Panc1 (cell line): ENCODE results near the gene RNF169. TPM values are rescaled to one million over a fixed set of nuclear protein-coding genes. Genes with fewer than 3 reads are reported as not detected.

Source experiments
- ATAC-seq: fragments of 200-7000 bp; cut with Tn5 transposase; 2 replicates; pipeline ENCODE4 v1.9.1; 2020; ENCODE audit warnings: mild to moderate bottlenecking, moderate library complexity
- BruUV-seq: library from RNA; stranded (reverse); fragments of 400-500 nt; replicated peaks from 2 replicates; lab custom pipeline; 2021; lab: Mats Ljungman, UMichigan
- CTCF ChIA-PET: fragments of 300-600 bp; sonication (Branson Sonifier 250); formaldehyde crosslinking; loops from one replicate; lab custom pipeline; 2022; ENCODE audit warnings: antibody characterized with exemption; lab: Charles Lee
- POLR2A ChIA-PET: fragments of 300-600 bp; sonication (Branson Sonifier 250); formaldehyde crosslinking; loops from one replicate; lab custom pipeline; 2022; ENCODE audit warnings: antibody characterized with exemption; lab: Charles Lee
- DNase-seq: peaks from one replicate; pipeline ENCODE4 v3.0.0-alpha.2; 2010; ENCODE audit warnings: low read depth, low spot score
- H3K27ac ChIP-seq: 2 replicates; pipeline ENCODE4 v1.5.1; 2011; ENCODE audit warnings: mild to moderate bottlenecking, low read length, inconsistent platforms
- H3K27me3 ChIP-seq: fragments of 200-500 bp; sonication (Bioruptor generic); 2 replicates; pipeline ENCODE4 v1.6.0; 2014; ENCODE audit warnings: low read length, inconsistent platforms; ENCODE audit not compliant: control insufficient read depth, insufficient read depth
- H3K36me3 ChIP-seq: fragments of 200-500 bp; sonication (Bioruptor generic); 2 replicates; pipeline ENCODE4 v1.5.1; 2014; ENCODE audit warnings: inconsistent platforms, mild to moderate bottlenecking, low read length, moderate library complexity; ENCODE audit not compliant: control insufficient read depth, insufficient read depth
- H3K4me1 ChIP-seq: 2 replicates; pipeline ENCODE4 v1.5.1; 2011; ENCODE audit warnings: inconsistent platforms, mild to moderate bottlenecking, low read length, moderate library complexity; ENCODE audit not compliant: control insufficient read depth, insufficient read depth
- H3K4me3 ChIP-seq, 2 experiments: 2 replicates each; pipeline ENCODE4 v1.5.1; 2011 to 2012; ENCODE audit warnings: low read depth in 2 of 2, low read length in 2 of 2, mild to moderate bottlenecking in 2 of 2, inconsistent platforms in 1 of 2, moderate library complexity in 1 of 2
- H3K9me3 ChIP-seq: fragments of 200-500 bp; sonication (Bioruptor generic); 2 replicates; pipeline ENCODE4 v1.5.1; 2014; ENCODE audit warnings: low read depth, mild to moderate bottlenecking, inconsistent platforms, low read length, moderate library complexity; ENCODE audit not compliant: control insufficient read depth, insufficient read depth
- POLR2AphosphoS5 ChIP-seq: IDR thresholded peaks from 2 replicates; pipeline ENCODE4 v1.6.1; 2012; ENCODE audit warnings: mild to moderate bottlenecking, low read depth, low read length, moderate library complexity
- SIN3A ChIP-seq: IDR thresholded peaks from 2 replicates; pipeline ENCODE4 v1.6.1; 2012; ENCODE audit warnings: low read depth, mild to moderate bottlenecking, low read length, moderate library complexity, borderline replicate concordance; ENCODE audit not compliant: insufficient read depth
- TCF7L2 ChIP-seq: IDR thresholded peaks from 2 replicates; pipeline ENCODE4 v1.6.1; 2011; ENCODE audit warnings: mild to moderate bottlenecking, low read depth, low read length, inconsistent platforms
- in situ Hi-C: cut with HindIII; loops from 2 replicates; pipeline ENCODE4 v1.10.0; 2016; ENCODE audit warnings: low sequenced_read_pairs, low pct_unique_long_range_greater_than_20kb
- intact Hi-C: fragments of 100-400 bp; cut with micrococcal nuclease; formaldehyde crosslinking; loops from one replicate; pipeline ENCODE4 v1.10.0; 2022; ENCODE audit not compliant: unreplicated experiment
- total RNA-seq: library from RNA; stranded (reverse); gene quantifications from one replicate; pipeline ENCODE4 v1.2.1, GENCODE V29; 2021; ENCODE audit not compliant: unreplicated experiment
- TF ChIP-seq, protein P1 (sequence below), 2 experiments: IDR thresholded peaks; 2 replicates each; pipeline ENCODE4 v1.6.1; 2011 to 2012; ENCODE audit warnings: low read depth in 2 of 2, control low read depth in 1 of 2, low read length in 1 of 2, mild to moderate bottlenecking in 1 of 2, moderate library complexity in 1 of 2; ENCODE audit not compliant: insufficient read depth in 1 of 2
- TF ChIP-seq, protein P2 (sequence below): fragments of 450-650 bp; IDR thresholded peaks from 2 replicates; pipeline ENCODE4 v1.5.1; 2017; ENCODE audit warnings: mild to moderate bottlenecking

The RNF169 gene
- total RNA-seq, 1 experiment from 2014 or later, result 23.6 TPM

DNA sequence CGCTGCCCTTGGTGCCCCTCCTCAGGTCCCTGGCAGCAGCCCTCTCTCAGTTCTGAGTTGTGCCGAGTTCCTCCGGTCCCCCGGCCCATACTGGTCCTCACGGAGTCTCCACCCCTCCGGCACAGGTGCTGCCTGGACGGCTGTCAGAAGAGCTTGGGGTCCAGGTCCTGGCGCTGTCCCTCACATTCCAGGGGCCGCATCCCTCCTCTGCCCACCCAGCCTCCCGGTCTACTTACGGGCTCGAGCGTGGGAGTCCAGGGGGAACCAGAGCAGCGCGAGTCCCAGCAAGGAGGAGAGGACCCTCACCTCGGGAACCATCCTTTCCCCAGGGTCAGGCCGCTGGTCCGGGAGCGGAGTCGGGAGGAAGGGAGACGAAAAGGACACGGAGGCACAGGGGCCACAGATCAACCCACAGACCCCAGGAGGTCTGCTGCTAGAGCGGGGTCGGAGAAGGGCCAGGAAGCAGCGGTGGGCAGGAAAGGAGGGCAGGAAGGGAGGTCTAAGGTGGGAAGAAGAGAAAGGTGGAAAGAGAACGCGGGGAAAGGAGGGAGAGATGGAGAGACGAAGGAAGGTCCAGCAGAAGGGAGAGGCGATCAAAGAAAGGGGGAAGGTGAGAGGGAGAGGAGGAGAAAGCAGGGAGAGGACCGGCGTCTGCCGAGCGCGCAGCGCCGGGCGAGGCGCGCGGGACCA lies 17.9 kb upstream of the RNF169 start:
- intact Hi-C loops, result no loop called here
- ATAC-seq, result peak; percentile 15; the same call in 1 of the 2 replicates
- DNase-seq, result no peak
- ChIA-PET POLR2A (no interaction called here), CTCF (no interaction called here)
- Histone ChIP-seq H3K27me3 (peaks cover 49% of the 10 kb centered on the region), H3K36me3 (no peaks in the 10 kb centered on the region), H3K27ac (no peak overlapping the region), H3K9me3 (no peaks in the 10 kb centered on the region), H3K4me3 (peak overlapping the region; percentile 4 to 21; a peak in 3 of 4 replicates), H3K4me1 (0 out of 2 replicates have a peak, but pooled peaks cover 4% of the 10 kb centered on the region)
- in situ Hi-C loops, result no loop called here
- TF ChIP-seq, protein P1, sequence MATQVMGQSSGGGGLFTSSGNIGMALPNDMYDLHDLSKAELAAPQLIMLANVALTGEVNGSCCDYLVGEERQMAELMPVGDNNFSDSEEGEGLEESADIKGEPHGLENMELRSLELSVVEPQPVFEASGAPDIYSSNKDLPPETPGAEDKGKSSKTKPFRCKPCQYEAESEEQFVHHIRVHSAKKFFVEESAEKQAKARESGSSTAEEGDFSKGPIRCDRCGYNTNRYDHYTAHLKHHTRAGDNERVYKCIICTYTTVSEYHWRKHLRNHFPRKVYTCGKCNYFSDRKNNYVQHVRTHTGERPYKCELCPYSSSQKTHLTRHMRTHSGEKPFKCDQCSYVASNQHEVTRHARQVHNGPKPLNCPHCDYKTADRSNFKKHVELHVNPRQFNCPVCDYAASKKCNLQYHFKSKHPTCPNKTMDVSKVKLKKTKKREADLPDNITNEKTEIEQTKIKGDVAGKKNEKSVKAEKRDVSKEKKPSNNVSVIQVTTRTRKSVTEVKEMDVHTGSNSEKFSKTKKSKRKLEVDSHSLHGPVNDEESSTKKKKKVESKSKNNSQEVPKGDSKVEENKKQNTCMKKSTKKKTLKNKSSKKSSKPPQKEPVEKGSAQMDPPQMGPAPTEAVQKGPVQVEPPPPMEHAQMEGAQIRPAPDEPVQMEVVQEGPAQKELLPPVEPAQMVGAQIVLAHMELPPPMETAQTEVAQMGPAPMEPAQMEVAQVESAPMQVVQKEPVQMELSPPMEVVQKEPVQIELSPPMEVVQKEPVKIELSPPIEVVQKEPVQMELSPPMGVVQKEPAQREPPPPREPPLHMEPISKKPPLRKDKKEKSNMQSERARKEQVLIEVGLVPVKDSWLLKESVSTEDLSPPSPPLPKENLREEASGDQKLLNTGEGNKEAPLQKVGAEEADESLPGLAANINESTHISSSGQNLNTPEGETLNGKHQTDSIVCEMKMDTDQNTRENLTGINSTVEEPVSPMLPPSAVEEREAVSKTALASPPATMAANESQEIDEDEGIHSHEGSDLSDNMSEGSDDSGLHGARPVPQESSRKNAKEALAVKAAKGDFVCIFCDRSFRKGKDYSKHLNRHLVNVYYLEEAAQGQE (IDR thresholded peaks at IDR 0.05; ENCODE audit: insufficient read depth in 1 of 2, low read depth in 2 of 2, low read length in 1 of 2), result no peak
- TF ChIP-seq, protein P2, sequence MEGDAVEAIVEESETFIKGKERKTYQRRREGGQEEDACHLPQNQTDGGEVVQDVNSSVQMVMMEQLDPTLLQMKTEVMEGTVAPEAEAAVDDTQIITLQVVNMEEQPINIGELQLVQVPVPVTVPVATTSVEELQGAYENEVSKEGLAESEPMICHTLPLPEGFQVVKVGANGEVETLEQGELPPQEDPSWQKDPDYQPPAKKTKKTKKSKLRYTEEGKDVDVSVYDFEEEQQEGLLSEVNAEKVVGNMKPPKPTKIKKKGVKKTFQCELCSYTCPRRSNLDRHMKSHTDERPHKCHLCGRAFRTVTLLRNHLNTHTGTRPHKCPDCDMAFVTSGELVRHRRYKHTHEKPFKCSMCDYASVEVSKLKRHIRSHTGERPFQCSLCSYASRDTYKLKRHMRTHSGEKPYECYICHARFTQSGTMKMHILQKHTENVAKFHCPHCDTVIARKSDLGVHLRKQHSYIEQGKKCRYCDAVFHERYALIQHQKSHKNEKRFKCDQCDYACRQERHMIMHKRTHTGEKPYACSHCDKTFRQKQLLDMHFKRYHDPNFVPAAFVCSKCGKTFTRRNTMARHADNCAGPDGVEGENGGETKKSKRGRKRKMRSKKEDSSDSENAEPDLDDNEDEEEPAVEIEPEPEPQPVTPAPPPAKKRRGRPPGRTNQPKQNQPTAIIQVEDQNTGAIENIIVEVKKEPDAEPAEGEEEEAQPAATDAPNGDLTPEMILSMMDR, result no peak
- no peak for TF ChIP-seq TCF7L2
- TF ChIP-seq SIN3A, result no peak
- TF ChIP-seq POLR2AphosphoS5, result no peak
- BruUV-seq, result no TSS peak

DNA sequence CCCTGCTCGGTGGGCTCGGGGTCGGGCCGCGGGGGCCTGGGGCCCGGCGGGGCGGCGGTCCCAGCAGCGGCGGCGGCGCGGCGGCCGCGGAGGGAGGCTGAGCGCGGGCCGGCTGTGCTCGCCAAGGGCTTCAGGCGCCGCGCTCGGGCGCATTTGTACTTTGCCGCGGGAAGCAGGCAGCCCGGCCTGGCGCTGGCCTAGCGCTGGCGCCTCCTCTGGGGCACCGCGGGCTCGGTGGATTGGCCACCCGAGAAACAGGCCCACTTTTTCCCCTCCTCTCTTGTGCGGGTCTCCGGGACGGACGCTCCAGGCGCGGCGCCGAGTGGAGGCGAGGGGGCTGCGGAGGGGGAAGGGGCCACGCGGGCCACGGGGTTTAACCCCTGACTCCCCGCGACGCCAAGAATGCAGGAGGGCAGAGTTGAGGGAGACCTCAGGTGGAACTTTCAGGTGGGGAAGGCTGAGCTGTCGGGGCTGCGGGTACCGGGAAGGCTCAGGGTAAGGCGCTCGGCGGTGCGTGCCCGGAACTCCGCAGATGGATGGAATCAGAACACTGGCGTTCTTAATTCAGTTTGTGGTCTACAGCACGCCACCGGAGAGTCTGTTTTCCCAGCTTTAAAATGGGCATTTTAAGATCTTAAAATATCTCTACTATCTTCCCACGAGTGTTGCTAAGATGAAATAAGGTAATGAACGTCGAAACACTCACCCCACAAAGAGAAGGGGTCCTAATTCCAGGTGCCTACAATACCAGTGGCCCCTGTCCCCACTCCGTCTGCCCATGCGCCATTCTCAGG lies 17.2 kb upstream of the RNF169 start, which contains the start of gene CHRDL2:
Gene CHRDL2 (minus strand): TSS at position 126 of the 794 bp plus-strand sequence. CDS start 538 bp downstream, outside the sequence.
- POLR2A ChIA-PET, result interaction anchor here (0.6 kb wide), 1 partner anchor 66 kb away, joined by 5 read pairs; no protein-coding TSS in a partner anchor
- CTCF ChIA-PET, result no interaction called here
- Histone ChIP-seq H3K27me3 (peaks cover 44% of the 10 kb centered on the region), H3K4me3 (peak within 1 kb of the TSS; percentile 15 to 21), H3K27ac (no peak within 1 kb of the TSS), H3K9me3 (no peaks in the 10 kb centered on the region), H3K4me1 (0 out of 2 replicates have a peak, but pooled peaks cover 4% of the 10 kb centered on the region), H3K36me3 (no peaks in the 10 kb centered on the region)
- DNase-seq, result no peak
- BruUV-seq, result no TSS peak
- ATAC-seq, result peak; percentile 69
- in situ Hi-C loops (no loop called here), intact Hi-C loops (no loop called here)
- TF ChIP-seq TCF7L2 (no peak), POLR2AphosphoS5 (no peak), SIN3A (no peak)
- TF ChIP-seq, protein P1 (IDR thresholded peaks at IDR 0.05; ENCODE audit: insufficient read depth in 1 of 2, low read depth in 2 of 2, low read length in 1 of 2), result no peak
- TF ChIP-seq, protein P2, result no peak
